WTC11 (cell line): ENCODE measurements around the gene ZCWPW1. TPM values are rescaled to one million over a fixed set of nuclear protein-coding genes. Genes with fewer than 3 reads are reported as not detected.
"Not testable (repeated sequence)": the region's sequence is repeated elsewhere in the genome, so short reads cannot be mapped to it uniquely, and the experiment has no call there.

Experiments
- ATAC-seq: fragments of 200-7000 bp; cut with Tn5 transposase; 2 replicates; pipeline ENCODE4 v1.10.0; 2021; ENCODE audit warnings: mild to moderate bottlenecking, moderate library complexity
- CTCF ChIA-PET: fragments of 300-600 bp; sonication (Branson Sonifier 250); formaldehyde crosslinking; loops from one replicate; lab custom pipeline; 2021; ENCODE audit warnings: antibody characterized with exemption; lab: Charles Lee
- POLR2A ChIA-PET: fragments of 350-600 bp; sonication (Branson Sonifier 250); formaldehyde crosslinking; loops from one replicate; lab custom pipeline; 2021; ENCODE audit warnings: antibody characterized with exemption; lab: Charles Lee
- DNase-seq: peaks from one replicate; pipeline ENCODE4 v3.0.0; 2021; ENCODE audit warnings: low spot score
- H3K27ac Mint-ChIP-seq: 2 replicates; pipeline ENCODE4 v1.8.0; 2021; ENCODE audit warnings: mixed read lengths
- H3K27me3 Mint-ChIP-seq: 2 replicates; pipeline ENCODE4 v1.8.0; 2021; ENCODE audit warnings: low read depth, mild to moderate bottlenecking, moderate library complexity, mixed read lengths
- H3K36me3 Mint-ChIP-seq: 2 replicates; pipeline ENCODE4 v1.8.0; 2021; ENCODE audit warnings: mixed read lengths
- H3K4me1 Mint-ChIP-seq: 2 replicates; pipeline ENCODE4 v1.8.0; 2022; ENCODE audit warnings: mixed read lengths
- H3K4me3 Mint-ChIP-seq: 2 replicates; pipeline ENCODE4 v1.8.0; 2021; ENCODE audit warnings: mild to moderate bottlenecking, moderate library complexity, mixed read lengths
- H3K9me3 Mint-ChIP-seq: 2 replicates; pipeline ENCODE4 v1.8.0; 2021; ENCODE audit warnings: mixed read lengths
- ATF1 ChIP-seq: sonication (generic); formaldehyde crosslinking; IDR thresholded peaks from 2 replicates; pipeline ENCODE4 v1.8.1; 2023; ENCODE audit warnings: mild to moderate bottlenecking, moderate library complexity, missing genetic modification reagents
- CBFB ChIP-seq: sonication (generic); formaldehyde crosslinking; IDR thresholded peaks from 2 replicates; pipeline ENCODE4 v1.8.1; 2022; ENCODE audit warnings: mild to moderate bottlenecking, low read depth, missing genetic modification reagents
- IRF2 ChIP-seq: sonication (generic); formaldehyde crosslinking; IDR thresholded peaks from 2 replicates; pipeline ENCODE4 v1.8.0; 2022; ENCODE audit warnings: low read depth, missing genetic modification reagents, borderline replicate concordance
- JAZF1 ChIP-seq: fragments of 250-450 bp; sonication (Bioruptor Pico); IDR thresholded peaks from 2 replicates; pipeline ENCODE4 v1.9.0; 2021; ENCODE audit warnings: moderate library complexity, mild to moderate bottlenecking, inconsistent platforms
- MXD4 ChIP-seq: fragments of 250-450 bp; sonication (Bioruptor Pico); IDR thresholded peaks from 2 replicates; pipeline ENCODE4 v1.8.0; 2021; ENCODE audit warnings: mild to moderate bottlenecking, moderate library complexity, borderline replicate concordance
- NFYB ChIP-seq: sonication (generic); formaldehyde crosslinking; conservative IDR thresholded peaks from 2 replicates; pipeline ENCODE4 v1.8.0; 2022; ENCODE audit warnings: low read depth, missing genetic modification reagents
- OVOL2 ChIP-seq: fragments of 250-450 bp; sonication (Bioruptor Pico); IDR thresholded peaks from 2 replicates; pipeline ENCODE4 v1.9.0; 2021; ENCODE audit warnings: mild to moderate bottlenecking, borderline replicate concordance
- TEAD1 ChIP-seq: sonication (generic); formaldehyde crosslinking; IDR thresholded peaks from 2 replicates; pipeline ENCODE4 v1.8.0; 2022; ENCODE audit warnings: mild to moderate bottlenecking, missing genetic modification reagents
- TP53 ChIP-seq: sonication (generic); formaldehyde crosslinking; IDR thresholded peaks from 2 replicates; pipeline ENCODE4 v1.8.1; 2023; ENCODE audit warnings: mild to moderate bottlenecking, missing genetic modification reagents
- ZNF219 ChIP-seq: sonication (generic); formaldehyde crosslinking; IDR thresholded peaks from 2 replicates; pipeline ENCODE4 v1.8.0; 2023; ENCODE audit warnings: missing genetic modification reagents, mild to moderate bottlenecking, borderline replicate concordance
- ZNF232 ChIP-seq: sonication (generic); formaldehyde crosslinking; IDR thresholded peaks from 2 replicates; pipeline ENCODE4 v1.8.0; 2022; ENCODE audit warnings: mild to moderate bottlenecking, missing genetic modification reagents
- ZNF317 ChIP-seq: sonication (generic); formaldehyde crosslinking; IDR thresholded peaks from 2 replicates; pipeline ENCODE4 v1.8.1; 2023; ENCODE audit warnings: low read depth, mild to moderate bottlenecking, moderate library complexity, missing genetic modification reagents, borderline replicate concordance
- total RNA-seq: library from RNA; stranded (reverse); gene quantifications from 3 replicates; pipeline ENCODE4 v1.2.3, GENCODE V29; 2021
- TF ChIP-seq, protein P1 (sequence below): sonication (generic); formaldehyde crosslinking; IDR thresholded peaks from 2 replicates; pipeline ENCODE4 v1.8.1; 2022; ENCODE audit warnings: low read depth, missing genetic modification reagents, borderline replicate concordance
- TF ChIP-seq, protein P2 (sequence below): sonication (generic); formaldehyde crosslinking; IDR thresholded peaks from 2 replicates; pipeline ENCODE4 v1.8.0; 2022; ENCODE audit warnings: mild to moderate bottlenecking, missing genetic modification reagents

The ZCWPW1 gene
- total RNA-seq, 1 experiment from 2014 or later, result 1.4 TPM

- TF ChIP-seq IRF2 (CRISPR knock-in tag) (no peak), OVOL2 (CRISPR knock-in tag) (no peak), MXD4 (CRISPR knock-in tag) (no peak), ATF1 (CRISPR knock-in tag) (no peak), ZNF219 (CRISPR knock-in tag) (no peak), TP53 (no peak), ZNF232 (CRISPR knock-in tag) (no peak), JAZF1 (CRISPR knock-in tag) (no peak), TEAD1 (CRISPR knock-in tag) (no peak), ZNF317 (CRISPR knock-in tag) (no peak), CBFB (CRISPR knock-in tag) (no peak)
- TF ChIP-seq, protein P1, sequence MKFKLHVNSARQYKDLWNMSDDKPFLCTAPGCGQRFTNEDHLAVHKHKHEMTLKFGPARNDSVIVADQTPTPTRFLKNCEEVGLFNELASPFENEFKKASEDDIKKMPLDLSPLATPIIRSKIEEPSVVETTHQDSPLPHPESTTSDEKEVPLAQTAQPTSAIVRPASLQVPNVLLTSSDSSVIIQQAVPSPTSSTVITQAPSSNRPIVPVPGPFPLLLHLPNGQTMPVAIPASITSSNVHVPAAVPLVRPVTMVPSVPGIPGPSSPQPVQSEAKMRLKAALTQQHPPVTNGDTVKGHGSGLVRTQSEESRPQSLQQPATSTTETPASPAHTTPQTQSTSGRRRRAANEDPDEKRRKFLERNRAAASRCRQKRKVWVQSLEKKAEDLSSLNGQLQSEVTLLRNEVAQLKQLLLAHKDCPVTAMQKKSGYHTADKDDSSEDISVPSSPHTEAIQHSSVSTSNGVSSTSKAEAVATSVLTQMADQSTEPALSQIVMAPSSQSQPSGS (CRISPR knock-in tag), result no peak
- TF ChIP-seq, protein P2, sequence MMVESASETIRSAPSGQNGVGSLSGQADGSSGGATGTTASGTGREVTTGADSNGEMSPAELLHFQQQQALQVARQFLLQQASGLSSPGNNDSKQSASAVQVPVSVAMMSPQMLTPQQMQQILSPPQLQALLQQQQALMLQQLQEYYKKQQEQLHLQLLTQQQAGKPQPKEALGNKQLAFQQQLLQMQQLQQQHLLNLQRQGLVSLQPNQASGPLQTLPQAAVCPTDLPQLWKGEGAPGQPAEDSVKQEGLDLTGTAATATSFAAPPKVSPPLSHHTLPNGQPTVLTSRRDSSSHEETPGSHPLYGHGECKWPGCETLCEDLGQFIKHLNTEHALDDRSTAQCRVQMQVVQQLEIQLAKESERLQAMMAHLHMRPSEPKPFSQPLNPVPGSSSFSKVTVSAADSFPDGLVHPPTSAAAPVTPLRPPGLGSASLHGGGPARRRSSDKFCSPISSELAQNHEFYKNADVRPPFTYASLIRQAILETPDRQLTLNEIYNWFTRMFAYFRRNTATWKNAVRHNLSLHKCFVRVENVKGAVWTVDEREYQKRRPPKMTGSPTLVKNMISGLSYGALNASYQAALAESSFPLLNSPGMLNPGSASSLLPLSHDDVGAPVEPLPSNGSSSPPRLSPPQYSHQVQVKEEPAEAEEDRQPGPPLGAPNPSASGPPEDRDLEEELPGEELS, result no peak
- Mint-ChIP-seq H3K36me3 (no peaks in the 10 kb centered on the region), H3K4me1 (no peaks in the 10 kb centered on the region), H3K9me3 (peaks cover 8% of the 10 kb centered on the region; the same call in 1 of the 2 replicates), H3K27ac (no peak overlapping the region), H3K4me3 (no peak overlapping the region), H3K27me3 (peaks cover 11% of the 10 kb centered on the region)
- ATAC-seq, result no peak
- ChIA-PET CTCF (interaction anchor here (0.8 to 3.6 kb wide), 2 partner anchors 13 to 23 kb away, joined by 3 to 10 read pairs; no protein-coding TSS in a partner anchor), POLR2A (interaction anchor here (1.3 kb wide), 1 partner anchor 43 kb away, joined by 3 read pairs; no protein-coding TSS in a partner anchor)
- DNase-seq, result no peak
These were observed 43.7 kb downstream of the ZCWPW1 start for GRCh38 chr7:100384628-100385294.

DNA sequence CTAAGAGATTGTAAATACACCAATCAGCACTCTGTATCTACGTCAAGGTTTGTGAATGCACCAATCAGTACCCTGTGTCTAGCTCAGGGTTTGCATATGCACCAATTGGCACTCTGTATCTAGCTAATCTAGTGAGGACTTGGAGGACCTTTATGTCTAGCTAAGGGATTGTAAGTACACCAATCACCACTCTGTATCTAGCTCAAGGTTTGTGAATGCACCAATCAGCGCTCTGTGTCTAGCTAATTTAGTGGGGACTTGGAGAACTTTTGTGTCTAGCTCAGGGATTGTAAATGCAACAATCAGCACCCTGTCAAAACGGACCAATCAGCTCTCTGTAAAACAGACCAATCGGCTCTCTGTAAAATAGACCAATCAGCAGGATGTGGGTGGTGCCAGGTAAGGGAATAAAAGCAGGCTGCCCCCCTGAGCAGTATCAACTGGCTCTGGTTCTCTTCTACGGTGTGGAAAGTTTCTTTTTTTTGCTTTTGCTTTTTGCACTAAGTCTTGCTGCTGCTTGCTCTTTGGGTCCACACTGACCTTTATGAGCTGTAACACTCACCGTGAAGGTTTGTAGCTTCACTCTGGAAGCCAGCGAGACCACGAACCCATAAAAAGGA is 46.2 kb downstream of the ZCWPW1 start:
- ATAC-seq, H3K36me3 Mint-ChIP-seq, H3K4me1 Mint-ChIP-seq, POLR2A ChIA-PET, DNase-seq, H3K9me3 Mint-ChIP-seq, H3K27ac Mint-ChIP-seq: not testable (repeated sequence)
- peak; percentile 77 for TF ChIP-seq NFYB (CRISPR knock-in tag)
- CTCF ChIA-PET, result interaction anchor here (1.0 to 3.0 kb wide), 5 partner anchors 13 to 343 kb away, joined by 3 to 20 read pairs (median 5); no protein-coding TSS in a partner anchor
- peaks cover 11% of the 10 kb centered on the region for H3K27me3 Mint-ChIP-seq
- H3K4me3 Mint-ChIP-seq, result peak overlapping the region; percentile 16; the same call in 1 of the 2 replicates

GRCh38 chr7:100381531-100382233 is 46.8 kb downstream of the ZCWPW1 start:
- Mint-ChIP-seq H3K27me3 (peaks cover 11% of the 10 kb centered on the region), H3K4me3 (peak overlapping the region; percentile 16; the same call in 1 of the 2 replicates)
- peak; percentile 30; the same call in 1 of the 2 replicates for ATAC-seq
- H3K36me3 Mint-ChIP-seq, H3K27ac Mint-ChIP-seq, H3K9me3 Mint-ChIP-seq, POLR2A ChIA-PET, H3K4me1 Mint-ChIP-seq, DNase-seq: not testable (repeated sequence)
- CTCF ChIA-PET, result interaction anchor here (0.7 to 3.0 kb wide), 6 partner anchors 14 to 344 kb away, joined by 3 to 20 read pairs (median 5); no protein-coding TSS in a partner anchor
